HUES6 (cell line): Measurements from ENCODE around the gene DNAH3.
"Not testable (repeated sequence)": the region's sequence is repeated elsewhere in the genome, so short reads cannot be mapped to it uniquely, and the experiment has no call there.

Experiments
- H3K27ac ChIP-seq: 2 replicates; pipeline ENCODE4 v1.7.0; 2013; ENCODE audit warnings: low read depth, mild to moderate bottlenecking, low read length, inconsistent platforms
- H3K27me3 ChIP-seq: 2 replicates; pipeline ENCODE4 v1.6.1; 2013; ENCODE audit warnings: low read length; ENCODE audit not compliant: control insufficient read depth, insufficient read depth
- H3K36me3 ChIP-seq: 2 replicates; pipeline ENCODE4 v1.6.1; 2013; ENCODE audit warnings: low read length; ENCODE audit not compliant: control insufficient read depth, insufficient read depth
- H3K4me1 ChIP-seq: 2 replicates; pipeline ENCODE4 v1.6.1; 2013; ENCODE audit warnings: low read length; ENCODE audit not compliant: control insufficient read depth, insufficient read depth
- H3K4me3 ChIP-seq: 2 replicates; pipeline ENCODE4 v1.5.1; 2013; ENCODE audit warnings: low read depth, low read length
- H3K9ac ChIP-seq: one replicate; pipeline ENCODE4 v1.6.1; 2013; ENCODE audit warnings: mild to moderate bottlenecking, low read length
- H3K9me3 ChIP-seq: 2 replicates; pipeline ENCODE4 v1.6.1; 2013; ENCODE audit warnings: low read depth, low read length; ENCODE audit not compliant: control insufficient read depth, insufficient read depth

Gene DNAH3

GRCh38 chr16:20997147-20997546, 153.5 kb downstream of the DNAH3 start:
- H3K4me3 ChIP-seq: no peak overlapping the region
- no peak overlapping the region for H3K9ac ChIP-seq
- H3K27me3 ChIP-seq: no peaks in the 10 kb centered on the region
- H3K4me1 ChIP-seq: no peaks in the 10 kb centered on the region
- no peaks in the 10 kb centered on the region for H3K9me3 ChIP-seq
- H3K36me3 ChIP-seq: no peaks in the 10 kb centered on the region
- H3K27ac ChIP-seq: no peak overlapping the region

GRCh38 chr16:20995711-20996110, 154.9 kb downstream of the DNAH3 start:
- Histone ChIP-seq H3K9ac (no peak overlapping the region), H3K4me3 (no peak overlapping the region), H3K27ac (no peak overlapping the region), H3K9me3 (no peaks in the 10 kb centered on the region), H3K27me3 (no peaks in the 10 kb centered on the region), H3K36me3 (no peaks in the 10 kb centered on the region), H3K4me1 (no peaks in the 10 kb centered on the region)

- not testable (repeated sequence) for H3K9me3 ChIP-seq, H3K4me3 ChIP-seq, H3K36me3 ChIP-seq, H3K9ac ChIP-seq, H3K4me1 ChIP-seq, H3K27ac ChIP-seq, H3K27me3 ChIP-seq
These were observed 161.1 kb downstream of the DNAH3 start for GRCh38 chr16:20989496-20990070.

- H3K4me3 ChIP-seq: no peak overlapping the region
- no peaks in the 10 kb centered on the region for H3K36me3 ChIP-seq
- no peak overlapping the region for H3K27ac ChIP-seq
- H3K9me3 ChIP-seq: no peaks in the 10 kb centered on the region
- no peaks in the 10 kb centered on the region for H3K27me3 ChIP-seq
- H3K4me1 ChIP-seq: no peaks in the 10 kb centered on the region
- H3K9ac ChIP-seq: no peak overlapping the region
These were observed 163.6 kb downstream of the DNAH3 start for GRCh38 chr16:20987049-20987448.

GRCh38 chr16:20984019-20984418, 166.6 kb downstream of the DNAH3 start:
- no peaks in the 10 kb centered on the region for H3K27me3 ChIP-seq
- H3K4me1 ChIP-seq: no peaks in the 10 kb centered on the region
- no peaks in the 10 kb centered on the region for H3K36me3 ChIP-seq
- H3K4me3 ChIP-seq: no peak overlapping the region
- no peaks in the 10 kb centered on the region for H3K9me3 ChIP-seq
- no peak overlapping the region for H3K27ac ChIP-seq
- H3K9ac ChIP-seq: no peak overlapping the region

GRCh38 chr16:20976576-20976975, 174.1 kb downstream of the DNAH3 start:
- H3K36me3 ChIP-seq: no peaks in the 10 kb centered on the region
- no peak overlapping the region for H3K27ac ChIP-seq
- no peaks in the 10 kb centered on the region for H3K27me3 ChIP-seq
- H3K9ac ChIP-seq: no peak overlapping the region
- 0 out of 2 replicates have a peak, but pooled peaks cover 3% of the 10 kb centered on the region for H3K4me1 ChIP-seq
- no peaks in the 10 kb centered on the region for H3K9me3 ChIP-seq
- H3K4me3 ChIP-seq: no peak overlapping the region

GRCh38 chr16:20973201-20973600, 177.4 kb downstream of the DNAH3 start:
- peaks cover 24% of the 10 kb centered on the region for H3K4me1 ChIP-seq
- not testable (repeated sequence) for H3K27me3 ChIP-seq, H3K36me3 ChIP-seq, H3K9ac ChIP-seq, H3K27ac ChIP-seq, H3K9me3 ChIP-seq, H3K4me3 ChIP-seq

GRCh38 chr16:20971401-20971800, 179.2 kb downstream of the DNAH3 start:
- H3K9me3 ChIP-seq: no peaks in the 10 kb centered on the region
- no peaks in the 10 kb centered on the region for H3K36me3 ChIP-seq
- H3K27ac ChIP-seq: no peak overlapping the region
- no peaks in the 10 kb centered on the region for H3K27me3 ChIP-seq
- H3K9ac ChIP-seq: no peak overlapping the region
- H3K4me3 ChIP-seq: no peak overlapping the region
- H3K4me1 ChIP-seq: peaks cover 29% of the 10 kb centered on the region

GRCh38 chr16:20969386-20969785, 181.3 kb downstream of the DNAH3 start:
- Histone ChIP-seq H3K4me3 (no peak overlapping the region), H3K27me3 (no peaks in the 10 kb centered on the region), H3K9me3 (no peaks in the 10 kb centered on the region), H3K36me3 (no peaks in the 10 kb centered on the region), H3K27ac (no peak overlapping the region), H3K9ac (no peak overlapping the region), H3K4me1 (peaks cover 29% of the 10 kb centered on the region)

- H3K9me3 ChIP-seq: no peaks in the 10 kb centered on the region
- no peak overlapping the region for H3K9ac ChIP-seq
- no peaks in the 10 kb centered on the region for H3K27me3 ChIP-seq
- H3K4me3 ChIP-seq: no peak overlapping the region; the same call in 1 of the 2 replicates
- H3K27ac ChIP-seq: no peak overlapping the region
- H3K4me1 ChIP-seq: peaks cover 29% of the 10 kb centered on the region
- H3K36me3 ChIP-seq: no peaks in the 10 kb centered on the region
These were observed 181.9 kb downstream of the DNAH3 start for GRCh38 chr16:20968765-20969164.

GRCh38 chr16:20960899-20961298, 189.7 kb downstream of the DNAH3 start:
- Histone ChIP-seq H3K4me1 (no peaks in the 10 kb centered on the region), H3K36me3 (no peaks in the 10 kb centered on the region), H3K4me3 (no peak overlapping the region), H3K27ac (no peak overlapping the region), H3K9ac (no peak overlapping the region), H3K9me3 (no peaks in the 10 kb centered on the region), H3K27me3 (no peaks in the 10 kb centered on the region)

GRCh38 chr16:20957153-20957552, 193.5 kb downstream of the DNAH3 start:
- no peaks in the 10 kb centered on the region for H3K27me3 ChIP-seq
- H3K9me3 ChIP-seq: no peaks in the 10 kb centered on the region

More at GRCh38 chr16:20957153-20957552, 193.5 kb downstream of the DNAH3 start:
- Histone ChIP-seq H3K9ac (no peak overlapping the region), H3K27ac (no peak overlapping the region), H3K4me1 (no peaks in the 10 kb centered on the region), H3K36me3 (no peaks in the 10 kb centered on the region), H3K4me3 (no peak overlapping the region)
